ENCODE measurements around the gene SPCS2. TPM values are rescaled to one million over a fixed set of nuclear protein-coding genes. Genes with fewer than 3 reads are reported as not detected.
"Not testable (repeated sequence)": the region's sequence is repeated elsewhere in the genome, so short reads cannot be mapped to it uniquely, and the experiment has no call there.

The SPCS2 gene
- total and polyA plus RNA-seq, 9 donors = 39.8 to 193 (median 125) TPM

DNA sequence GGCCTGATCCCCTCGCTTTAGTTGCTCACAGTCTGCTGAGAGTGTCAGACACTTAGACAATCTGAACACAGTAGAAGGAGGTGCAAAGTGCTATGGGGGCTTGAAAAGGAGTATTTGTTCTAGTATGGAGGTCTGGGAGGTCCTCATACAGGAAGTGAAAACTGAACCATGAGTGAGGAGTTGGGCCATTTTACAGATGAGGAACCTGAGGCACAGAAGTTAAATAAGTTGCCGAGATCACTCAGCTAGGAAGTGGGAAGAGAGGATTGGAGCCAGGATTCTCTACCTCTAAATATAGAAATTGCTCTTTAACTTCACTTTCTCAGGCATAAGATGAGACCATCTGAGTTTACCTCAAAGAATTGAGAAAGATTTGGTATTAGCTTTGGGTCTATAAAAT, 35.7 kb downstream of the SPCS2 start:
- peaks cover 4% of the 10 kb centered on the region for H3K4me1 ChIP-seq (ENCODE audit: insufficient read depth)
- no peak overlapping the region for H3K4me3 ChIP-seq
- no peaks in the 10 kb centered on the region for H3K9me3 ChIP-seq
- H3K36me3 ChIP-seq = no peaks in the 10 kb centered on the region
- H3K27me3 ChIP-seq = no peaks in the 10 kb centered on the region
- TF ChIP-seq, protein P1, sequence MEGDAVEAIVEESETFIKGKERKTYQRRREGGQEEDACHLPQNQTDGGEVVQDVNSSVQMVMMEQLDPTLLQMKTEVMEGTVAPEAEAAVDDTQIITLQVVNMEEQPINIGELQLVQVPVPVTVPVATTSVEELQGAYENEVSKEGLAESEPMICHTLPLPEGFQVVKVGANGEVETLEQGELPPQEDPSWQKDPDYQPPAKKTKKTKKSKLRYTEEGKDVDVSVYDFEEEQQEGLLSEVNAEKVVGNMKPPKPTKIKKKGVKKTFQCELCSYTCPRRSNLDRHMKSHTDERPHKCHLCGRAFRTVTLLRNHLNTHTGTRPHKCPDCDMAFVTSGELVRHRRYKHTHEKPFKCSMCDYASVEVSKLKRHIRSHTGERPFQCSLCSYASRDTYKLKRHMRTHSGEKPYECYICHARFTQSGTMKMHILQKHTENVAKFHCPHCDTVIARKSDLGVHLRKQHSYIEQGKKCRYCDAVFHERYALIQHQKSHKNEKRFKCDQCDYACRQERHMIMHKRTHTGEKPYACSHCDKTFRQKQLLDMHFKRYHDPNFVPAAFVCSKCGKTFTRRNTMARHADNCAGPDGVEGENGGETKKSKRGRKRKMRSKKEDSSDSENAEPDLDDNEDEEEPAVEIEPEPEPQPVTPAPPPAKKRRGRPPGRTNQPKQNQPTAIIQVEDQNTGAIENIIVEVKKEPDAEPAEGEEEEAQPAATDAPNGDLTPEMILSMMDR (IDR thresholded peaks at IDR 0.05) = no peak
- TF ChIP-seq EP300 (IDR thresholded peaks at IDR 0.05) (no peak), POLR2A (IDR thresholded peaks at IDR 0.05) (no peak)
- no peak for DNase-seq
- H3K27ac ChIP-seq = no peak overlapping the region
- WGBS, 3 donors = 75 to 91% (median 80%) methylated on average over 2 of the region's 2 CpGs
- intact Hi-C loops (cut with DNase I) = no loop called here

DNA sequence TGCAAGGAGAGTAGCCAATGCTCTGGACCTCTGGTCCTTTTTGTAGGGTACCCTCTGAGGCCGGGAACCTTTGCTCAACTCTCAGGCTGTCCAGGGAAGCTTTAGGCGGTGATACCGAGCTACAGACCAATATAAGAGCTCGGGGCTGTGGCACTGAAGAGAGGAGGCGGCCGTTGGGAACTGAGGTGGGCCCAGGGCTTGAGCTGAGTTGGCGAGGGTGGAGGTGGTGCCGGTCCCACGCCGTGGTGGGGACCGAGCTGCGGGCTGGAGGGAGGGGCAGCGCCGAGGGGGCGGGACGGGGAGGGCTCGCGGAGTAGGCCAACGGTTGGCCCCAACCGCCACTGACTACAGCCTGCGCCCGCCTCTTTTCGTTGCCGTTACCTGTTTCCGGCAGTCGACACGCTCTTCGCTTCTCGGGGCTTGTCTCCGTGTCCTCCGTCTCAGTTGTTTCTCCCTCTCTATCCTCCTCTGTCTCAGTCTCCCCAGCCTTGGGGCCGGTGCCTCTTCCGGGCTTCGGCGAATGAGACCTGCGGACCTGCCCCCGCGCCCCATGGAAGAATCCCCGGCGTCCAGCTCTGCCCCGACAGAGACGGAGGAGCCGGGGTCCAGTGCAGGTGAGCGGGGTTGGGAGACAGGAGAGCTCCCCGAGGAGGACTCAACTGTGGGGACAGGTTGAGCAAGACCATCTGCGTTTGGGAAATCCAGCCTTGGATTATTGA, 39.6 kb downstream of the SPCS2 start, which contains the start of gene NEU3:
Gene NEU3, plus strand, starts transcription at position 393 of the 719 bp plus-strand sequence. Its CDS starts 128 bp downstream, at position 521.
- Histone ChIP-seq H3K27me3 (no peaks in the 10 kb centered on the region), H3K4me1 (ENCODE audit: insufficient read depth) (peaks cover 4% of the 10 kb centered on the region), H3K36me3 (no peaks in the 10 kb centered on the region), H3K4me3 (peak within 1 kb of the TSS; percentile 50), H3K9me3 (no peaks in the 10 kb centered on the region), H3K27ac (peak within 1 kb of the TSS in 1 of 2 donors; percentile 41)
- TF ChIP-seq, protein P1 (IDR thresholded peaks at IDR 0.05) = no peak
- TF ChIP-seq POLR2A (IDR thresholded peaks at IDR 0.05) (no peak), EP300 (IDR thresholded peaks at IDR 0.05) (no peak)
- 0 to 1% (median 1%) methylated on average over 32 to 46 of the region's 46 CpGs for WGBS, 3 donors
- peak; percentile 69 to 78 (median 72) for DNase-seq
- intact Hi-C loops (cut with DNase I) = no loop called here

GRCh38 chr11:74989260-74989638, 40.2 kb downstream of the SPCS2 start:
- intact Hi-C loops (cut with DNase I) = no loop called here
- H3K27ac ChIP-seq = peak overlapping the region in 1 of 2 donors; percentile 41
- TF ChIP-seq EP300 (IDR thresholded peaks at IDR 0.05) (no peak), POLR2A (IDR thresholded peaks at IDR 0.05) (no peak)
- TF ChIP-seq, protein P1 (IDR thresholded peaks at IDR 0.05) = no peak
- peak overlapping the region; percentile 50 for H3K4me3 ChIP-seq
- no peaks in the 10 kb centered on the region for H3K27me3 ChIP-seq
- no peaks in the 10 kb centered on the region for H3K36me3 ChIP-seq
- DNase-seq = no peak
- peaks cover 4% of the 10 kb centered on the region for H3K4me1 ChIP-seq (ENCODE audit: insufficient read depth)
- 5 to 6% (median 5%) methylated on average over 8 of the region's 8 CpGs for whole genome bisulfite sequencing, 3 donors
- no peaks in the 10 kb centered on the region for H3K9me3 ChIP-seq

- H3K4me3 ChIP-seq; H3K36me3 ChIP-seq; H3K27ac ChIP-seq; H3K27me3 ChIP-seq; intact Hi-C loops (cut with DNase I); DNase-seq; H3K4me1 ChIP-seq (ENCODE audit: insufficient read depth); H3K9me3 ChIP-seq: not testable (repeated sequence)
- WGBS, 3 donors = 92 to 97% (median 94%) methylated on average over 4 of the region's 4 CpGs
Measured at GRCh38 chr11:74990150-74990549, 41.1 kb downstream of the SPCS2 start.

GRCh38 chr11:74990941-74991340, 41.9 kb downstream of the SPCS2 start:
- Histone ChIP-seq H3K4me3 (no peak overlapping the region), H3K27me3 (no peaks in the 10 kb centered on the region), H3K27ac (no peak overlapping the region), H3K9me3 (no peaks in the 10 kb centered on the region), H3K36me3 (no peaks in the 10 kb centered on the region), H3K4me1 (ENCODE audit: insufficient read depth) (peaks cover 4% of the 10 kb centered on the region)
- whole genome bisulfite sequencing, 3 donors = 5 to 38% (median 7%) methylated on average over 1 of the region's 1 CpG
- TF ChIP-seq EP300 (IDR thresholded peaks at IDR 0.05) = no peak
- TF ChIP-seq POLR2A (IDR thresholded peaks at IDR 0.05) = no peak
- TF ChIP-seq, protein P1 (IDR thresholded peaks at IDR 0.05) = no peak
- intact Hi-C loops (cut with DNase I) = no loop called here
- no peak for DNase-seq

Data from ovary (tissue), 9 donors.